HFFc6 (cell line): ENCODE measurements around the gene HMGN4. TPM values are rescaled to one million over a fixed set of nuclear protein-coding genes. Genes with fewer than 3 reads are reported as not detected.

Experiments
- DNase-seq: peaks from one replicate; pipeline ENCODE4 v3.0.0-alpha.2; 2018
- H3K27ac Mint-ChIP-seq: 2 replicates; pipeline ENCODE4 v1.8.0; 2020; ENCODE audit warnings: mild to moderate bottlenecking, mixed read lengths
- H3K27me3 Mint-ChIP-seq: 2 replicates; pipeline ENCODE4 v1.8.0; 2021; ENCODE audit warnings: mild to moderate bottlenecking, moderate library complexity, mixed read lengths; ENCODE audit not compliant: insufficient read depth
- H3K36me3 Mint-ChIP-seq: 2 replicates; pipeline ENCODE4 v1.8.0; 2021; ENCODE audit warnings: low read depth, mixed read lengths
- H3K4me1 Mint-ChIP-seq: 2 replicates; pipeline ENCODE4 v1.8.0; 2020; ENCODE audit warnings: low read depth, mixed read lengths
- H3K4me3 Mint-ChIP-seq: 2 replicates; pipeline ENCODE4 v1.8.0; 2020; ENCODE audit warnings: mild to moderate bottlenecking, moderate library complexity, mixed read lengths
- H3K9me3 Mint-ChIP-seq: 2 replicates; pipeline ENCODE4 v1.8.0; 2020; ENCODE audit warnings: mild to moderate bottlenecking, mixed read lengths
- total RNA-seq, 6 experiments: library from RNA; stranded (reverse); fragmentation: NEBNext Ultra II Directional; extraction: Animal tissue kit (Norgen Biotek cat#: 25700); gene quantifications; 2 replicates in 1 of 6; 3 replicates in 5 of 6; pipeline ENCODE4 v1.2.3, GENCODE V29; 2021
- TF ChIP-seq, protein P1 (sequence below): fragments of 200-600 bp; sonication (generic); IDR thresholded peaks from 2 replicates; pipeline ENCODE4 v1.5.0; 2021; ENCODE audit warnings: antibody characterized with exemption, mild to moderate bottlenecking

Gene HMGN4
- total RNA-seq, 6 experiments from 2014 or later = 42.6 to 55.7 (median 51.8) TPM

DNA sequence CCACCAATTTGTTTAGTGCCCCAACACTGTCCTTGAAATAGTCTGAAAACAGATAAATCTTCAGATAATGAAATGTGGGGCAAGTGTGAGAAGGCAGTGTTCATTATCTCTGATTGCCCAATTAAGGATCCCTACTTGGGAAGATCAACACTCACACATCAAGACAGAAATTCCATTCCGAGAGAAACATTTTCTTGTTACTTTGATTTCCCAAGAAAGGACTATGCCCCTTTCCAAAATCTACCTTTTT lies 16.2 kb downstream of the HMGN4 start:
- Mint-ChIP-seq H3K4me1 (peaks cover 44% of the 10 kb centered on the region), H3K27me3 (peaks cover 5% of the 10 kb centered on the region; the same call in 1 of the 2 replicates), H3K36me3 (no peaks in the 10 kb centered on the region), H3K27ac (no peak overlapping the region), H3K9me3 (no peaks in the 10 kb centered on the region), H3K4me3 (no peak overlapping the region)
- DNase-seq = no peak
- TF ChIP-seq, protein P1, sequence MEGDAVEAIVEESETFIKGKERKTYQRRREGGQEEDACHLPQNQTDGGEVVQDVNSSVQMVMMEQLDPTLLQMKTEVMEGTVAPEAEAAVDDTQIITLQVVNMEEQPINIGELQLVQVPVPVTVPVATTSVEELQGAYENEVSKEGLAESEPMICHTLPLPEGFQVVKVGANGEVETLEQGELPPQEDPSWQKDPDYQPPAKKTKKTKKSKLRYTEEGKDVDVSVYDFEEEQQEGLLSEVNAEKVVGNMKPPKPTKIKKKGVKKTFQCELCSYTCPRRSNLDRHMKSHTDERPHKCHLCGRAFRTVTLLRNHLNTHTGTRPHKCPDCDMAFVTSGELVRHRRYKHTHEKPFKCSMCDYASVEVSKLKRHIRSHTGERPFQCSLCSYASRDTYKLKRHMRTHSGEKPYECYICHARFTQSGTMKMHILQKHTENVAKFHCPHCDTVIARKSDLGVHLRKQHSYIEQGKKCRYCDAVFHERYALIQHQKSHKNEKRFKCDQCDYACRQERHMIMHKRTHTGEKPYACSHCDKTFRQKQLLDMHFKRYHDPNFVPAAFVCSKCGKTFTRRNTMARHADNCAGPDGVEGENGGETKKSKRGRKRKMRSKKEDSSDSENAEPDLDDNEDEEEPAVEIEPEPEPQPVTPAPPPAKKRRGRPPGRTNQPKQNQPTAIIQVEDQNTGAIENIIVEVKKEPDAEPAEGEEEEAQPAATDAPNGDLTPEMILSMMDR = no peak

DNA sequence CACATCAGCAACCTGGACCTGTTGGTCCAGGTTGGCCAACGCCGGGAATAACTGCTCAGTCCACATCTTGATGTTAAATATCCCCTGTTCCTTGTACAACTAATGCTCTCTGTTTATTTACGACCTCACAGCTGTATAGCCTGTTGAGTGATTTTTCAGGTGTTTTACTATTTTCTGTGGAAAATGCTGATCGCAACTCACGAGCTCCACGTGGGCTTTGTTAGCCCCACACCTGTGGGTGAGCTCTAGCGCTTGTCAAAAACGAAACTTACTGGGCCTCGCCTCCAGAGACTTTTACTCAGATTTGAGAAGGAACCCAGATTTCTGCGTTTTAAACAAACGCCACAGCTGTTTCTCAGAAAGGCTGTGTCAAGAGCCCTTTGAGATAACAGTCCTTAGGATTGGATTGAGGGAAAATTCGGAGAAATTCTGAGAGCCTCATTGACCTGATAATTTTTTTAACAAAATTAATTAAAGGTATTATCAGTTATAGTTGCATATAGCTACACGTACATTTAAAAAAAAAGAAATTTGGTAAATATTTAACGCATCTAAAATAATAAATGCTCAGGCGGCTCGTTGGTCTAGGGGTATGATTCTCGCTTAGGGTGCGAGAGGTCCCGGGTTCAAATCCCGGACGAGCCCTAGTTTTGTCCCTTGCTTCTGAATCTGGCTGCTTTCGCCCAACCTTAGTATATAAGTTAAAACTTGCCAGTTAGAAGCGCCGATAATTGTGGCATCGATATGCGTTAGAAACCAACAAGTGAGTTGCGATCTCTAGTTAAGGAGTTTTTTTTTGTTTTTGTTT lies 16.7 kb downstream of the HMGN4 start:
- peak overlapping the region; percentile 51; the same call in 1 of the 2 replicates for H3K27ac Mint-ChIP-seq
- peaks cover 5% of the 10 kb centered on the region; the same call in 1 of the 2 replicates for H3K27me3 Mint-ChIP-seq
- peaks cover 41% of the 10 kb centered on the region for H3K4me1 Mint-ChIP-seq
- no peaks in the 10 kb centered on the region for H3K9me3 Mint-ChIP-seq
- H3K36me3 Mint-ChIP-seq = no peaks in the 10 kb centered on the region
- TF ChIP-seq, protein P1 = no peak
- no peak overlapping the region; the same call in 1 of the 2 replicates for H3K4me3 Mint-ChIP-seq
- peak; percentile 74 for DNase-seq

DNA sequence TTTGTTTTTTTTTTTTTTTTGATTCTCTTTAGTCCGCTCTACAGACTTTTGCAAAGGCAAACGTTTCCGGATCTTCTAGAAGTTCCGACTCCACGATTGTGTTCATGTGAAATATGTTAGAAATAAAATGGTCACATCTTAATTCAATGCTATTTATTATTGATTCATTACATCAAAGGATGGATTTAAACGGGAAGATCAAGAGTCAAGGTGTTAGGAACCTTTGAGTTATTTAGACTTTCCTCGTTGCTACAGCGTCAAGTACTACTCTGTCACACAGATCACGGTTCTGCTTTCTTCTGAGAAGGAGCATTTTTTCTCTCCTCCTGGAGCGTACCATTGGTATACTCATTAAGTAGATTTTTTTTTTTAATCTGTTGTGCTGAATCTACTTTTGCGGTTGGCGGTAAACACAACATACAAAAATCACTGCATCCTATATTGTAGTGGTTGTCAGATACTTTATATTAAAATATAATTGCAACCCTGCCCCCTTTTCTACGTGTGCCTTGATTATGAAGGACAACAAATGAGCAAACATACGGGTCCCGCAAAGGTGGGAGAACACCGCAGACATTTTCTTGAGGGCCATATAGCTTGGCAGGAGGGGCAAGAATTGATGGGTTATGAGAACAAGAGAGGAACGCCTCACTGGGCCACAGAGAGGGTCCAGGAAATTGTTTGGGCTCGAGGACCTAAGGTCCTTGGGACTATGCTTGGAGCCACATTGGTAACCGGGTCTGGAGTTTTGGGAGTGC lies 17.5 kb downstream of the HMGN4 start:
- TF ChIP-seq, protein P1 = no peak
- H3K4me1 Mint-ChIP-seq = peaks cover 33% of the 10 kb centered on the region
- no peak for DNase-seq
- H3K27ac Mint-ChIP-seq = peak overlapping the region; percentile 51; the same call in 1 of the 2 replicates
- H3K27me3 Mint-ChIP-seq = peaks cover 5% of the 10 kb centered on the region; the same call in 1 of the 2 replicates
- no peaks in the 10 kb centered on the region for H3K9me3 Mint-ChIP-seq
- no peaks in the 10 kb centered on the region for H3K36me3 Mint-ChIP-seq
- H3K4me3 Mint-ChIP-seq = no peak overlapping the region; the same call in 1 of the 2 replicates

DNA sequence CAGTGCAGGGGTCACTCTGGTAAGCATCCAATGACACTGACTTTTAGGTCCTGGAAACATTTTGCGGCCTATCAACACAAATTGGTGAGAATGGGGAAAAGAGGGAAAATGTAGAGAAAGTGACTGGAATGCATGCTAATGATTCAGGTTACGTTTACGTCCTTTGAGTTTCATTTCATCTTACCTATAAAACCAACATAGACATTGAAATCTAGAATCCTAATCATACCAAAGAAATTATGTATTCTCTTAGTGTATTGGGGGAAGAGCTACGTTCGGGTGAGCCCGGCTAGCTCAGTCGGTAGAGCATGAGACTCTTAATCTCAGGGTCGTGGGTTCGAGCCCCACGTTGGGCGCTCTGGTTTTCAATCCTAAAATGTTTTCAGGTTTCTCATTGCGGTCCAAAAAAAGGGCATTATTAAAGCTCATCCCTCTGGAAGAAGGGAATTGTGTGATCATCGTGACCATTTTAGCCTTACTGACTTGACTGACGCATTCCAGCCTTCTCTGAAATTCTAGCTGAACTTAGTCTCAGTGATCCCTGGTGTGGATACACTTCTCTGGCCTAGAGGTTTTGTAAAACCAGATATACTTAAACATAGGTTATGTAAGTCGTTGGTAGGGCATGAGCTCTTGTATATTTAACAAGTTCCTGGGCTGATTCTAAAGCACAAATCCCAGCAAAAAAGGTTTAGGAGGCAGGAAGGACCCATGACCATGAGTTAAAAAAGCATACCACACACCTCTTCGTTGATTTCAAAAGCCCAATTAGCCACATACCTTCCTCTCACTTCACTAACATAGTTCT lies 18.3 kb downstream of the HMGN4 start:
- Mint-ChIP-seq H3K4me3 (no peak overlapping the region; the same call in none of the 2 replicates), H3K9me3 (no peaks in the 10 kb centered on the region), H3K36me3 (no peaks in the 10 kb centered on the region), H3K27ac (peak overlapping the region; percentile 80), H3K27me3 (peaks cover 5% of the 10 kb centered on the region; the same call in 1 of the 2 replicates), H3K4me1 (peaks cover 37% of the 10 kb centered on the region)
- peak; percentile 99 for DNase-seq
- TF ChIP-seq, protein P1 = no peak
